Peyer's patch (tissue), 4 donors: ENCODE results near the gene LTBP4.

Experiments used
- POLR2A ChIP-seq, 2 donors: fragments of 450-650 bp; IDR thresholded peaks; one replicate each; pipeline ENCODE4 v1.5.1; 2017; ENCODE audit warnings: antibody characterized with exemption in 2 of 2, mild to moderate bottlenecking in 2 of 2, moderate library complexity in 2 of 2
- TF ChIP-seq, protein P1 (sequence below), 6 experiments: fragments of 450-650 bp in 4 of 6; fragments of 200-600 bp in 2 of 6; sonication (generic) in 1 of 6; IDR thresholded peaks; one replicate each; pipeline ENCODE4 v1.5.1; 2017 to 2019; ENCODE audit warnings: antibody characterized with exemption in 6 of 6, mild to moderate bottlenecking in 3 of 6, moderate library complexity in 1 of 6

GRCh38 chr19:40576151-40576584, 25.0 kb upstream of the LTBP4 start:
- TF ChIP-seq, protein P1, sequence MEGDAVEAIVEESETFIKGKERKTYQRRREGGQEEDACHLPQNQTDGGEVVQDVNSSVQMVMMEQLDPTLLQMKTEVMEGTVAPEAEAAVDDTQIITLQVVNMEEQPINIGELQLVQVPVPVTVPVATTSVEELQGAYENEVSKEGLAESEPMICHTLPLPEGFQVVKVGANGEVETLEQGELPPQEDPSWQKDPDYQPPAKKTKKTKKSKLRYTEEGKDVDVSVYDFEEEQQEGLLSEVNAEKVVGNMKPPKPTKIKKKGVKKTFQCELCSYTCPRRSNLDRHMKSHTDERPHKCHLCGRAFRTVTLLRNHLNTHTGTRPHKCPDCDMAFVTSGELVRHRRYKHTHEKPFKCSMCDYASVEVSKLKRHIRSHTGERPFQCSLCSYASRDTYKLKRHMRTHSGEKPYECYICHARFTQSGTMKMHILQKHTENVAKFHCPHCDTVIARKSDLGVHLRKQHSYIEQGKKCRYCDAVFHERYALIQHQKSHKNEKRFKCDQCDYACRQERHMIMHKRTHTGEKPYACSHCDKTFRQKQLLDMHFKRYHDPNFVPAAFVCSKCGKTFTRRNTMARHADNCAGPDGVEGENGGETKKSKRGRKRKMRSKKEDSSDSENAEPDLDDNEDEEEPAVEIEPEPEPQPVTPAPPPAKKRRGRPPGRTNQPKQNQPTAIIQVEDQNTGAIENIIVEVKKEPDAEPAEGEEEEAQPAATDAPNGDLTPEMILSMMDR (IDR thresholded peaks at IDR 0.05): no peak
- no peak for TF ChIP-seq POLR2A (IDR thresholded peaks at IDR 0.05)
